Fibroblast of skin of scalp (primary cell): ENCODE measurements around the gene TRIOBP. TPM values are rescaled to one million over a fixed set of nuclear protein-coding genes. Genes with fewer than 3 reads are reported as not detected.
"Not testable (repeated sequence)": the region's sequence is repeated elsewhere in the genome, so short reads cannot be mapped to it uniquely, and the experiment has no call there.

Experiments
- DNase-seq: peaks from one replicate; pipeline ENCODE4 v3.0.0-alpha.2; 2013
- polyA plus RNA-seq, 2 experiments: library from polyadenylated mRNA; unstranded; fragments of 120-200 nt; gene quantifications; one replicate each; pipeline ENCODE4 v1.2.1, GENCODE V29; 2013; ENCODE audit not compliant: insufficient read length in 2 of 2

The TRIOBP gene, protein sequence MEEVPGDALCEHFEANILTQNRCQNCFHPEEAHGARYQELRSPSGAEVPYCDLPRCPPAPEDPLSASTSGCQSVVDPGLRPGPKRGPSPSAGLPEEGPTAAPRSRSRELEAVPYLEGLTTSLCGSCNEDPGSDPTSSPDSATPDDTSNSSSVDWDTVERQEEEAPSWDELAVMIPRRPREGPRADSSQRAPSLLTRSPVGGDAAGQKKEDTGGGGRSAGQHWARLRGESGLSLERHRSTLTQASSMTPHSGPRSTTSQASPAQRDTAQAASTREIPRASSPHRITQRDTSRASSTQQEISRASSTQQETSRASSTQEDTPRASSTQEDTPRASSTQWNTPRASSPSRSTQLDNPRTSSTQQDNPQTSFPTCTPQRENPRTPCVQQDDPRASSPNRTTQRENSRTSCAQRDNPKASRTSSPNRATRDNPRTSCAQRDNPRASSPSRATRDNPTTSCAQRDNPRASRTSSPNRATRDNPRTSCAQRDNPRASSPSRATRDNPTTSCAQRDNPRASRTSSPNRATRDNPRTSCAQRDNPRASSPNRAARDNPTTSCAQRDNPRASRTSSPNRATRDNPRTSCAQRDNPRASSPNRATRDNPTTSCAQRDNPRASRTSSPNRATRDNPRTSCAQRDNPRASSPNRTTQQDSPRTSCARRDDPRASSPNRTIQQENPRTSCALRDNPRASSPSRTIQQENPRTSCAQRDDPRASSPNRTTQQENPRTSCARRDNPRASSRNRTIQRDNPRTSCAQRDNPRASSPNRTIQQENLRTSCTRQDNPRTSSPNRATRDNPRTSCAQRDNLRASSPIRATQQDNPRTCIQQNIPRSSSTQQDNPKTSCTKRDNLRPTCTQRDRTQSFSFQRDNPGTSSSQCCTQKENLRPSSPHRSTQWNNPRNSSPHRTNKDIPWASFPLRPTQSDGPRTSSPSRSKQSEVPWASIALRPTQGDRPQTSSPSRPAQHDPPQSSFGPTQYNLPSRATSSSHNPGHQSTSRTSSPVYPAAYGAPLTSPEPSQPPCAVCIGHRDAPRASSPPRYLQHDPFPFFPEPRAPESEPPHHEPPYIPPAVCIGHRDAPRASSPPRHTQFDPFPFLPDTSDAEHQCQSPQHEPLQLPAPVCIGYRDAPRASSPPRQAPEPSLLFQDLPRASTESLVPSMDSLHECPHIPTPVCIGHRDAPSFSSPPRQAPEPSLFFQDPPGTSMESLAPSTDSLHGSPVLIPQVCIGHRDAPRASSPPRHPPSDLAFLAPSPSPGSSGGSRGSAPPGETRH (N-terminal part only)
- polyA plus RNA-seq (2013, experiment 1 of 2; ENCODE audit: insufficient read length), result 60.4 TPM
- polyA plus RNA-seq (2013, experiment 2 of 2; ENCODE audit: insufficient read length), result 61.0 TPM

DNA sequence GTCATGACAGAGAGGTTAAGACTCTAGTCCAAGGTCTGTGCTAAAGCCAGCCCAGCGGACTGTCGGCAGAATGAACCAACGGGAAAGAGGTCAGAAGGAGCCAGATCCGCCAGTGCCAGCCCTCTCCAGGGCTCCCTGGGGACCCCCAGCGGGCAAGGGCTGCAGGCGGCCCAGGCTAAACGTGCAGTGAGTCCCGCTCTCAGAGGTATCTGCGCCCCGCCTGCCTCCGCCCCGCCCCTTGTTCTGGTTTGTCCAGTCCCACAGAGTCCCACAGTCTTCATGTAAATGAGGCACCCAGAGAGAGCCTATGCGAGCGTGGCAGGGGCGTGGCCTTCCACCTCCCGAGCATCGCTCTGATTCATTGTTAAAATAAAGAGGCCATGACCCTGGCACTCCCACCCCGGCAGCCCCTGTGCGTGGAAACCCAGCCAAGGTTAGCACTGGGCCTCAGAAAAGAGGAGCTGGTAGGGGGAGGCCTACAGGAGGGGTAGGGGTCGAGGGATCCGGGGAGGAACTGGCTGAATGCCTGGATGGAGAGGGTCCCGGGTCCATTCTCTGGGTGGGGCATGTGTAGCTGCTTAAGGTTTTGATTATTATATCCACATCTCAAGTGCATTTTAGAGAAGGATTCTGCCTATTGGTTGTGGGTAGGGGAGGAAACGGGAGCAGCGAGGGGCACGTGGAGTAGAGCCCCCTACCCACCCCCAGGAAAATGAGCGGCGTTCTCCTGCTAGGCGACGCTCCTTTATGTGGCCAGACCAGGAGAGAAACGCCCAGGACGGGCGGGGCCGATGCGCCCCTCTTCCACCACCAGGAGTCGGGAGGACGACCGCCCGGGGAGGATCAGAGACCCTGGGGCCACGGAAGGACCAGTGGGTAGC lies at the start of gene TRIOBP:
TRIOBP (plus strand) TSS at position 392 of the 881 bp plus-strand sequence. CDS start 4,318 bp downstream, outside the sequence.
- DNase-seq, result peak; percentile 98

DNA sequence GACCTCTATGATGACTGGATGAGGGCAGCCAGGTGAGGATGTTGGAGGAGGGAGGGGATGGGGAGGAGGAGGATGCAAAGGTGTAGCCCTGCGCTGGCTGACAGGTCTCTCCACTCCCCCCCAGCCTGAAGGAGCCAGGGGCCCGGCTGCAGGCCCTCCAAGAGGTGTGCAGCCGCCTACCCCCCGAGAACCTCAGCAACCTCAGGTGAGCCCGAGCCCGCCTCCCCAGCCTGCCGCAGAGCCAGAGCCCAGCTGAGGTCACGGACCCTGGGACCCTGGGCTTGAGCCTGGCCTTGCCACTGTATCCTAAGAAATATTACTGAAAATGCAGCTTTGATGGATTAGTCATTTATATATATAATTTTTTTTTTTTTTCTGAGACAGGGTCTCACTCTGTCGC lies 49.5 kb upstream of the TRIOBP start:
- DNase-seq, result no peak

DNA sequence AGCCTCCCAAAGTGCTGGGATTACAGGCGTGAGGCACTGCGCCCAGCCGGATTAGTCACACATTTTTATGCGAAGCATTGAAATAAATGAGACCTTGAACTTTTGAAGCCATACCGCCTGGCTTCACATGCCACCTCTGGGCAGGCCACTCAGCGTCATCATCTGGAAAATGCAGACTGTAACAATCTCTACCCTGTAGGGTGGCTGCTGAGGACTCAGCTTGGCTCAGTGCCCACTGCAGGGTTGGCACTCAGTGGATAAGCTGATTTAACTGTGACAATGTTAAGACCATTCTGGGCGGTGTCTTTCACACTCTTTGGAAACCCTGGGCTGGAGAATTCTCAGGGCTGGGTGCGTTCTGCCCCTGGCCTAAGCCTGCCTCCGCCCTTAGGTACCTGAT lies 48.9 kb upstream of the TRIOBP start:
- no peak for DNase-seq

DNA sequence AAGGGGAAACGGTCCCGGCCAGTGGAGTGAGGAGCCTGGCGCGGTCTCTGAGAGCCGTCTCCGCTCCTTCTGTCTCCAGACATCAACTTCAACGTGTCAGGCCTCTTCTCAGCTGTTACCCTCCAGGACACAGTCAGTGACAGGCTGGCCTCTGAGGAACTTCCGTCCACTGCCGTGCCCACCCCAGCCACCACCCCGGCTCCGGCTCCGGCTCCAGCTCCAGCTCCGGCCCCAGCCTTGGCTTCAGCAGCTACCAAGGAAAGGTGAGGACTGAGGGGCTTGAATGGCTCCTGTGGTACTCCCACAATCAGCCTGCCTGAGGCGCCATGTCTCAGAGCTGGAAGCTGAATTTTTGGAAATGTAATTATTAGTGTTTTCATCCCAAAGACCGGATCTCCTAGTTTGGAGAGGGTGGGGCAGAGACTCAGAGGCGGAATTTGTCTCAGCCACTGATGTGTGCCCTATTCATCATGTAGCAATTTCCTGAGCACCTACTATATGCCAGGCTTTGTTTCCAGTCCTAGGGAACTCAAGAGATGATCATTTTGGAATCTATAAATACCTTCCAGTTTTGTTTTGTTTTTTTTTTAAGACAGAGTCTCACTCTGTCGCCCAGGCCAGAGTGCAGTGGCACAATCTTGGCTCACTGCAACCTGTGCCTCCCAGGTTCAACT lies 46.2 kb upstream of the TRIOBP start:
- no peak for DNase-seq

DNA sequence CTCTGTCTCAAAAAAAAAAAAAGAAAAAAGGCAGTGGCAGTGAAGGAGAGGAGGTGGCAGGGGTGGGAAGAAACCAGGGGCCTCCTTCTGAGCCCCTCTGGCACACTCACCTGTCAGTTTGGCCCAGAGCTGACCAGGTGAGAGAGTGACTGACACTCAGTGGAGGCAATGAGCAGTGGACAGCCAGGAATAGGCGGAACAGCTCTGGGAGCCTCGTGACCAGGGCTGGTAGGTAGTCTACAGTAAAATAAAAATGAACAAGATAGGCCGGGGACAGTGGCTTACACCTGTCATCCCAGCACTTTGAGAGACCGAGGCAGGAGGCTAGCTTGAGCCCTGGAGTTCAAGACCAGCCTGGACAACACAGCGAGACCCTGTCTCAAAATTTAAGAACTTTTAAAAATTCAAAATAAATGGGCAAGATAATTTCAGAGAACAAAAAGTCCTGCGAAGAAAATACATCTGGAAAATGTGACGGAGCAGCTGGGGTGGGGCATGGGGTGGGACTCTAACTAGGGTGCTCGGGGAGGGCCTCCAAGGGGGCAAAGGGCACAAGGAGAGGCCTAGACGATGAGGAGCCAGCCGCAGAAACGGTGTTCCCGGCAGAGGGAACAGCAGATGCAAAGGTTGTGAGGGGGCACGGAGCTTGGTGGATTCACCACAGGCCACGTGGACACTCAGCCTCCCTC lies 42.1 kb upstream of the TRIOBP start:
- no peak for DNase-seq

DNA sequence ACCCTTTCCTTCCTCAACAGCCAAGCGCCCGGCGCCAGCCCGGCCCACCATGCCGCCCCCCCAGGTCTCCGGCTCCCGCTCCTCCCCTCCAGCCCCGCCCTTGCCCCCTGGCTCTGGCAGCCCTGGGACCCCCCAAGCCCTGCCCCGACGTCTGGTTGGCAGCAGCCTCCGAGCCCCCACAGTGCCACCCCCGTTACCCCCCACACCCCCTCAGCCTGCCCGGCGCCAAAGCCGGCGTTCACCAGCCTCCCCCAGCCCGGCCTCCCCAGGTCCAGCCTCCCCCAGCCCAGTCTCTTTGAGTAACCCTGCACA lies 41.6 kb upstream of the TRIOBP start:
- no peak for DNase-seq

DNA sequence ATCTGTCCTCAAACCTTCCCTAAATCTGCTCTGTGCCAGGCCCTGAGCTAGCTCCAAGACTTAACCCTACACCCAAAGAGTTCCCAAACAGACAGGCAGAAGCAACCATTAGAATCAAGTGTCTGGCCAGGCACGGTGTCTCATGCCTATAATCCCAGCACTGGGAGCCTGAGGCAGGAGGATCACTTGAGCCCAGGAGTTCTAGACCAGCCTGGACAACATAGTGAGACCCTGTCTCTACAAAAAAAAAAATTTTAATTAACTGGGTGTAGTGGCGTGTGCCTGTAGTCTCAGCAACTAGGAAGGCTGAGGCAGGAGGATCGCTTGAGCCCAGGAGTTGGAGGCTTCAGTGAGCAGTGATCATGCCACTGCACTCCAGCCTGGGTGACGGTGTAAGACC lies 40.3 kb upstream of the TRIOBP start:
- DNase-seq, result not testable (repeated sequence)

DNA sequence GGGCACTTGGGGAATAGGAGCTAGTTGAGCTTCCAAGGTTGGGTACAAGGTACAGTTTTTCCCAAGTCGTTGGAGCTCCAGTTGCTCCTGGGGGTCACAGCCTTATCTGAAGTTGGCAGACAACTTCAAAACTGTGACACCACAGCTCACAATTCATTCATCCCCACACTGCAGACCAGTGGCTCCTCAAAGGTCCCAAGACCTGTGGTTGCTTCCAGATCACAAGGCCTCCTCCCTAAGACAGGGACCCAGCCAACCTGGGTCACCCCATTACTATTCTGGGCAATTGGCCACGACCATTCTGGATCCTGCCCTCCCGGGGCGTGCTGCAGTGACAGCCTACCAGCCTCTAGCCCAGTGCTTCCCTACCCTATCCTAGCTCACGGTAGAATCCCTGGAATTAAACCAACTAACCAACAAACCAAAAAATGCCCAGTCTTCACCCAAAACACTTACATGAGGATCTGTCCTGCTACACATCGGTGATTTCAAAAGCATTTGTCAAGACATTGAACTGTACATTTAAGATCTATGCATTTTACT lies 39.2 kb upstream of the TRIOBP start:
- no peak for DNase-seq

DNA sequence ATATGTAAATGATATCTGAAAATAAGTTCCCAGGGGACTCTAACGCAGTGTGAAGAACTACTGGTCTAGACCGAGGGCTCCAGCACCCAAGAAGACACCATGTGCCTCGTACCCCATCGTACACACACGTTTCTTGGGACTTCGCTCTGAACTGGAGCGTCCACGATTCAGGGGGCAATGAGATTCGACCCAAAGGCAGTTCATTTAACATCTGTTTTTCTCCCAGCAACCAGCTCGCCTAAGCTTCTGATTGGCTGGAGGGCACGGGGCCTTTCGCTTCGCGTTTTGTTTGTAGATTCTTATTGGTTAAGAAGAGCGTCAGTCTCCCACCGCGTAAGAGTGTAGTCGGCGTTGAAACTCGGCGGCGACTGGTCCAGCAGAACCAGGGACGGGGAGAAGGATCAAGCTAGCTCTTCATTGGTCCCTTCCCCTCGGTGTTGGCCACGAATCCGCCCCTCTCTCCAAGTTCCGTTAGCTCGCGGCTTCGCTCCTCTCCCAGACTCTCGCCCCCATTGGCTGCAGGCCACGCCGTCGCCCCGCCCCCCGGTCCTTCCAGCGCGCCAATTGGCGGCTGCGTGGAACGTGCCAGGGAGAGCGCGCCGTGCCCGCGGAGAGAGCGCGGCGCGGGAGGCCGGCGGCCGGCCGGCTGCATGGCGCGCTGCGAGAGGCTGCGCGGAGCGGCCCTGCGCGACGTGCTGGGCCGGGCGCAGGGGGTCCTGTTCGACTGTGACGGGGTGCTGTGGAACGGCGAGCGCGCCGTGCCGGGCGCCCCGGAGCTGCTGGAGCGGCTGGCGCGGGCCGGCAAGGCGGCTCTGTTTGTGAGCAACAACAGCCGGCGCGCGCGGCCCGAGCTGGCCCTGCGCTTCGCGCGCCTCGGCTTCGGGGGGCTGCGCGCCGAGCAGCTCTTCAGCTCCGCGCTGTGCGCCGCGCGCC lies 38.4 kb upstream of the TRIOBP start, which contains the start of gene PDXP:
PDXP (plus strand) TSS at position 591 of the 933 bp plus-strand sequence; CDS start at position 651, 60 bp downstream.
- DNase-seq, result peak; percentile 100

DNA sequence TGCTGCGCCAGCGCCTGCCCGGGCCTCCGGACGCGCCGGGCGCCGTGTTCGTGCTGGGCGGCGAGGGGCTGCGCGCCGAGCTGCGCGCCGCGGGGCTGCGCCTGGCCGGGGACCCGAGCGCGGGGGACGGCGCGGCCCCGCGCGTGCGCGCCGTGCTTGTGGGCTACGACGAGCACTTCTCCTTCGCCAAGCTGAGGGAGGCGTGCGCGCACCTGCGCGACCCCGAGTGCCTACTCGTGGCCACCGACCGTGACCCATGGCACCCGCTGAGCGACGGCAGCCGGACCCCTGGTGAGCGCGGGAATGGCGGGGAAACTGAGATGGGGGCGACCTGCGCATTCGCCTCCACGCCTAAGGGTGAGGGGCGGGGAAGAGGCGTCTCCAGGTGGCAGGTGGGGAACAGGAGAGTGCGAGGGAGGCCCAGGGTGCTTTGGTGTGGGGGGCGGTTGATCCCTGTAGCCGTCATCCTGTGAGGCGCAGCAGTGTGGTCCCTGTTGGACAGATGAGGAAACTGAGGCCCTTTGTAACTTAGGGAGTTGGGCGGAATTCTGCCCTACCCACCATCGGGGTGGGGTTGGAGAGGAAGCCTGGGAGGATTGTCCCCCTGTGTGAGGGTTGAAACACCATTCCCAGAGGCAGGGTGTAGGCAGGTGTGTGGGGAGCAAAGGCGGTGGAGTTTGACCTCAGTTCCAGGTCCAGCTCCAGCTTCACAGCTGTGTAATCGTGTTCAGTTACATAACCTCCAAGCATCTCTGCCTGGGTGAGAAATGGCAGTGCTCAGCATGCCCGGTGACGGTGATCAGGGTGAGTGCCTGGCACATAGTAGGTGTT lies 37.6 kb upstream of the TRIOBP start:
- no peak for DNase-seq

DNA sequence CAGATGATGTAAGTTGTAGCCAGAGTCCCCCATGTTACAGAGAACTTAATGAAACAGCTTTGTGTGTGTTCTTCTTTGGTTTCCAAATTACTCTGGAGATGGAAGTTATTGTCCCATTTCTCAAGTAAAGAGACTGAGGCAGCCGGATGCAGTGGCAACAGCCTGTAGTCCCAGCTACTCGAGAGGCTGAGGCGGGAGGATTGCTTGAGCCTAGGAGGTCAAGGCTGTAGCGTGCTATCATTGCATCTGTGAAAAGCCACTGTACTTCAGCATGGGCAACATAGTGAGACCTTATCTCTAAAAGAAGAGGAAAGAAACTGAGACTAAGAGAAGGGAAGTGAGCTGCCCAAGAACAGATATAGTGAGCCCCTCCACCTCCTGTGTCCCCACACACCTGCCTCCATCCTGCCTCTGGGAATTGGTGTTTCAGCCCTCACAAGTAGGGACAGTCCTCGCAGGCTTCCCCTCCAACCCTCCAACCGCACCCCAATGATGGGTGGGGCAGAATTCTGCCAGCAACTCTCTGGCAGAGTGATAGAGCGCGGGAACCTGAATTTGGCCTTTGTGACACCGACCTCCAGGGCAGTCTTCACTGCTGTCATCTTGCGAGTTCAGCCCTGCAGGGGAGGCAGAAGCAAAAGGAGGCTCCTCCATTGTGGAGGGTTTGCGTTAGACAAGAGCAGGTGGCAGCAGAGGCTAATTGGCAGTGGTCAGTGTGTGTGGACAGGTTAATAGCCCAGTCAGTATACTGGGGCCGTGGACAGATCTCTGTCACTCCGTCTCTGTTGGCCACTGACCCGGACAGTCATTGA lies 36.7 kb upstream of the TRIOBP start:
- DNase-seq, result no peak

DNA sequence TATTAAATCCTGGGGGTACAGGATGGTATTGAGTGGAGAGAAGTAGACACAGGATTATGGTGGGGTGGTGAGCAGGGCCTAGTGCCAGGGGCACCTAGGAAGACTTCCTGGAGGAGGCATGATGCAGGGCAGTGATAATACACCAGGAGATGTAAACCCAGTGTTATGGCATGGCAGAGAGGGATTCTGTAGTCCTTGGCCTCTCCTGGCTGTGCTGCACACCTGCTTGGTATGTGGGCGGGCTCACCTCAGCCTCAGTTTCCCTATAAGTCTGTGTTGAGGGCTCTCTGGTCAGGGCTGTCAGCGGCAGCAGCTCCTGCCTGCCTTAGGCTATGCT lies 36.2 kb upstream of the TRIOBP start:
- DNase-seq, result no peak

DNA sequence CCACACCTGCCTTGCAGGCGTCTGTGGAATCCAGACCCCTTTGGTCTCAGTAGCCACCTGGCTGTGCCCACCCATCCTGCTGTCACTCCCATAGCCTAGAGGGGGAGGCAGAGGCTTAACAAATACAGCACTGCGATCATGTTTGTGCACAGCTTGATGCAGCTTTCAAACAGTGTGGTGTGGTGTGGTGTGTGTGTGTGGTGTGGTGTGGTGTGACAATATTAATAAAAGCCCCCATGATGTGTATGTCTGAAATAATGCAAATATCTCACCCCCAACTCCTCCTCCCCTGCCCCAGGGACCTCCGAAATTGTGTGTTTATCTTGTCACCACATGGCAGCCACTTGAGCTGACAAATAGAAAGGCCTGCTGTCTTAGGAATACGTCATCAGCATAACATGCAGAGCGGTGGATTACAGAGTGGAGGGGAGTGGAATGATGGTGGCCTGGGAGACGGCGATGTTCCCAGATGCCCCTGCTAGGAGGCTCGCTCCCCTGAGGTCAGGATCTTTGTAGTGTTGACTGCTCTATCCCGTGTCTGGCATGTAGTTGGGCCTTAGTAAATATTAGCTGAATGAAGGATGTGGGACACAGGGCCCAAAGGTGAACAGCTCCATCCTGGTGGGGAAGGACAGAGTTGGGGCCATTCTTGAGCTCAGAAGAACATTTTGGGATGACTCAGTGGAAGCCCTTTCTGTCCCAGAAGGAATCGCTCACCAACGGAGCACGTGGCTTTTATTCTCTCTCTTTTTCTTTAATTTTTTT lies 35.5 kb upstream of the TRIOBP start:
- DNase-seq, result peak; percentile 91

DNA sequence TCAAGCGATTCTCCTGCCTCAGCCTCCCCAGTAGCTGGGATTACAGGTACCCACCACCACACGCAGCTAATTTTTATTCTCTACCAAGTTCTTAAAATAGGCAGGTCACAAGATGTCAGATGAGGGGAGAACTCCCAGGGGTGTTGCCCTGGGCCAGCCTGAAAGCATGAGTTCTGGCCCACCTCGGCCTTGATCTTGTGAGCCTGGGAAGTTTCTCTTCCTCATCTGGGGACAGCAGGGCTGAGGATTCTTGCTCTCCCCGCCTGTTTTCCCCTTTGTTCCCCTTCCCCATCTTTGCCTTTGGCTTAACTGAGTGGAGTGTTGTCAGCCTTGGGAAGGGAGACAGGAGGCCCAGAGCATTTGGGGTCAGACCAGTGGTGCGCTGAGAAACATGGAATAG lies 34.8 kb upstream of the TRIOBP start:
- DNase-seq, result no peak

DNA sequence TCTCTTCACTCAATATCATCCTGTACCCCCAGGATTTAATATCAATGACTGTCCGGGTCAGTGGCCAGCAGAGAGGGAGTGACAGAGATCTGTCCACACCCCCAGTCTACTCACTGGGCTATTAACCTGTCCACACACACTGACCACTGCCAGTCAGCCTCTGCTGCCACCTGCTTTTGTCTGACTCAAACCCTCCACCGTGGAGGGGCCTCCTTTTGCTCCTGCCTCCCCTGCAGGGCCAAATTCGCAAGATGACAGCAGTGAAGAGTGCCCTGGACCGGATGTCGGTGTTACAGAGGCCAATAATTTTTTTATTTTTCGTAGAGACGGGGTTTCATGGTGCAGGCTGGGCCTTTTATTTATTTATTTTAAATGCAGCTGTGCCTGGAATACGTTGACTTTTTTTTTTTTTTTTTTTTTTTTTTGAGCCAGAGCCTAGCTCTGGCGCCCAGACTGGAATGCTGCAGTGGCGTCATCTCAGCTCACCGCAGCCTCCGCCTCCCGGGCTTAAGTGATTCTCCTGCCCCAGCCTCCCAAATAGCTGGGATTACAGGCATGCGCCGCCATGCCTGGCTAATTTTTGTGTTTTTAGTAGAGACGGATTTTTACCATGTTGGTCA lies 33.2 kb upstream of the TRIOBP start:
- no peak for DNase-seq
